Urinary bladder (tissue), 4 donors: ENCODE results near the gene KIF6. TPM values are rescaled to one million over a fixed set of nuclear protein-coding genes. Genes with fewer than 3 reads are reported as not detected.

Source experiments
- DNase-seq: peaks from one replicate; pipeline ENCODE4 v3.0.0-alpha.2; 2015; ENCODE audit errors: extremely low spot score
- H3K27ac ChIP-seq: one replicate; pipeline ENCODE4 v1.5.1; 2013; ENCODE audit warnings: low read depth, mild to moderate bottlenecking, moderate library complexity
- H3K36me3 ChIP-seq: one replicate; pipeline ENCODE4 v1.6.1; 2013; ENCODE audit warnings: mild to moderate bottlenecking, moderate library complexity; ENCODE audit not compliant: insufficient read depth
- H3K4me1 ChIP-seq: one replicate; pipeline ENCODE4 v1.6.1; 2013; ENCODE audit warnings: mild to moderate bottlenecking, moderate library complexity; ENCODE audit not compliant: insufficient read depth
- H3K4me3 ChIP-seq: one replicate; pipeline ENCODE4 v1.5.1; 2013; ENCODE audit warnings: low read depth, low read length
- WGBS: extraction: QIAGEN DNeasy Blood & Tissue Kit; methylation state at CpG from one replicate; pipeline ENCODE4 v1.1.7; 2013; 5-methylcytosine and 5-hydroxymethylcytosine counted together
- polyA plus RNA-seq: library from polyadenylated mRNA; stranded (reverse); fragments of 200-250 nt; gene quantifications from one replicate; pipeline ENCODE4 v1.2.3, GENCODE V29; 2013
- total RNA-seq: library from RNA; depleted of rRNA; stranded (reverse); fragments of >200 nt; gene quantifications from one replicate; pipeline ENCODE4 v1.2.3, GENCODE V29; 2014
- donor health status: healthy with polysubstance abuse.
- donor health status: healthy.

Gene KIF6
- total and polyA plus RNA-seq, 2 donors, result 0.14 to 1.1 TPM

DNA sequence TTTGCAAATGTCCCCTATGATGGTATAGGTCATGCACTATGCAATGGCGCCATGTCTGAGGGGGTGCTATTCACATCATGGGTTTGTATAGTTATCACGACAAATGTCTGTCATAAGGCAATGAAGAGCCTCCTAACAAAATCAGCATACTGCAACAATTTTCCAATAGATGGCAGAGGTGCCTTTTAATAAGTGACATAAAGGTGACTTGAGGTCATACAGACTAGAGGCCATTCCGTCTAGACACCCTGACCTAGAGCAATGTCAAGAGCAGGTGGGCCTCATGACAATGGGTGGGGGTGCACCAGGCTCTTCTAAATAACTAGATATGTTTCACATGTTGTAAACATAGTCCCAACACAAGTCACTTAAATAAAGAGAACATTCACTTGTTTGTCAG is 107.7 kb downstream of the KIF6 start:
- no peak overlapping the region for H3K4me3 ChIP-seq
- H3K36me3 ChIP-seq, result no peaks in the 10 kb centered on the region
- WGBS, result 91% methylated on average over 3 of the region's 3 CpGs

DNA sequence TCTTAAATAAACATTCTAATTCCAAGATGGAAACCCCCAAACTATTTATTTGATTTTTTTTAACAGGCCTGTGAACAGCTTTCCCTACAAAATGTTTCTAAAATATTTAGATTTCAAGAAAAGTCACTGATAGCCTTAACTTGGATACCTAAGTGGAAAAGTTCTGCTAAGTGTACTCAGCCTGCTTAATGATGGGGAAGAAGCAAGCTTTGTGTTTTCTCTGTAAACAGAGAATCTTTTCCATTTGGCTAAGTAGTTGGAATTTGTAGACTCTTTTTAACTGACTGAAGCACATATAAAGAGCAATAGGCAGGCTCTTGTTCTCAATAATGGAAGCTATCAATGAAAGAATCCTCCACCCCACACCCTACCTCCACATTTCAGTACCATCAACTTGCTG is 108.2 kb downstream of the KIF6 start:
- H3K4me3 ChIP-seq, result no peak overlapping the region
- DNase-seq, result no peak
- H3K4me1 ChIP-seq, result no peaks in the 10 kb centered on the region
- no peak overlapping the region for H3K27ac ChIP-seq
- no peaks in the 10 kb centered on the region for H3K36me3 ChIP-seq

More for the DNA sequence above, 107.7 kb downstream of the KIF6 start:
- Histone ChIP-seq H3K4me1 (no peaks in the 10 kb centered on the region), H3K27ac (no peak overlapping the region)
- DNase-seq, result no peak

DNA sequence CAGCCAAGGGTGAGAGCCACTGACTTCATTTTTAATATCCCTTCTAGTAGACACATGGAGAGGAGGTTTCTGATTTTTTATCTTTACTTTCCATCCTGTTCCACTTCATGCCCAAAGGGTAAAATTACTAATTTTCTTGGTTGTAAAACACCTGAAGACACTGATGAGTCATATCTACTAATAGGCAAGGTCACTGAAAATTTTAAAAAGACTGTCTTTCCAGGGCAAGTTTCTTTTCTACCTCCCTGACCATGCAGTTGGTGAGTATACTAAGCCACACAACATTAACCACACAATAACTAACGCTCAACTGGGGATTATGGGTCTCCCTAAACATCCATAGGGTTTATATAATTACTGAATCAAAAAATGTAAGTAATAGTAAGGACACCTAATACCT is 109.6 kb downstream of the KIF6 start:
- H3K4me1 ChIP-seq, result no peaks in the 10 kb centered on the region
- no peak for DNase-seq
- no peaks in the 10 kb centered on the region for H3K36me3 ChIP-seq
- H3K27ac ChIP-seq, result no peak overlapping the region
- WGBS, result 85% methylated on average over 1 of the region's 1 CpG
- H3K4me3 ChIP-seq, result no peak overlapping the region

DNA sequence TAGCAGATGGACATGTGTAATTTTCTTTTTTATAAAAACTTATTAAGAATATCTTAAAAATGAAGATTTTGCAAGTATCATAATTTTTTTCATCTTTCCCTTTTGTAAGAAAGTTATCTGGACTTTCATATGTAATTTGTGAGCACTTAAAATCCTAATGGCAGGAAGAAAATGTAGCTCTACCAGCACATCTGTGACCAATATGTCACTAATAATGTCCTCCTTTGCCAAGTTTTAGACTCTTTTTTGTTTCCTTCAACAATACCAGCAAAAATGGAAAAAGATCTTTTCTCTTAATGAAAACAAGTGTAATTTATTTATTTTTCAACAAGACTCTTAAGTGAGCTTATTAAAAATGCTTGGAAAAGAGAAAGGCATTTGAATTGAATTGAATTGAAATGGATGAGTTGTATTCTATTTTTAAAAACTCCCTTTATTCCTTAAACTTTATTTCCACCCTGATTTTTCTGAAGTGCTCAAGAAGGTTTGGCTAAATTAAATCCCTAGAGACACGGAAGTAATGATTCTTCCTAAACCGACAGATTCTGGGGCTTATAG is 110.7 kb downstream of the KIF6 start:
- Histone ChIP-seq H3K36me3 (no peaks in the 10 kb centered on the region), H3K4me3 (no peak overlapping the region), H3K4me1 (no peaks in the 10 kb centered on the region), H3K27ac (no peak overlapping the region)
- no peak for DNase-seq
- 92% methylated on average over 2 of the region's 2 CpGs for WGBS

DNA sequence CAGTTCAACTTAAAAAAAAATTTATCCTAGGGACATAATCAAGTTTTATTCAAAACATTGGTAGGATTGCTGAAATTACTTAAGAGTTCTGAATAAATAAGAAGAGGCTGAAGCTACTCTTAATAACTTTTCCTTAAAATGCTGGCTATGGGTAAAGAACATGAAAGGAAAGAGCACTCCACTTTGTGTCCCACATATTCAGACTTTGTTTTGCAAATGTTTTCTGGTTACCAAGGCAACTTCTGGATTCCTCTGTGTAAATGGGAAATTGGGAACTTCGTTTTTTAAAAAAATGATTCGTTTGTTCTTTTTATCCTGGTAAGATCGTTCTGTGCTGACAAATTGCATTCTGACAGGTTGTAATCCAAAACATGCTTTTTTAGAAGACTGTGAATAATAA is 115.0 kb downstream of the KIF6 start:
- Histone ChIP-seq H3K36me3 (no peaks in the 10 kb centered on the region), H3K27ac (no peak overlapping the region), H3K4me3 (no peak overlapping the region), H3K4me1 (no peaks in the 10 kb centered on the region)
- WGBS, result 12% methylated on average over 3 of the region's 3 CpGs
- DNase-seq, result peak; percentile 78

DNA sequence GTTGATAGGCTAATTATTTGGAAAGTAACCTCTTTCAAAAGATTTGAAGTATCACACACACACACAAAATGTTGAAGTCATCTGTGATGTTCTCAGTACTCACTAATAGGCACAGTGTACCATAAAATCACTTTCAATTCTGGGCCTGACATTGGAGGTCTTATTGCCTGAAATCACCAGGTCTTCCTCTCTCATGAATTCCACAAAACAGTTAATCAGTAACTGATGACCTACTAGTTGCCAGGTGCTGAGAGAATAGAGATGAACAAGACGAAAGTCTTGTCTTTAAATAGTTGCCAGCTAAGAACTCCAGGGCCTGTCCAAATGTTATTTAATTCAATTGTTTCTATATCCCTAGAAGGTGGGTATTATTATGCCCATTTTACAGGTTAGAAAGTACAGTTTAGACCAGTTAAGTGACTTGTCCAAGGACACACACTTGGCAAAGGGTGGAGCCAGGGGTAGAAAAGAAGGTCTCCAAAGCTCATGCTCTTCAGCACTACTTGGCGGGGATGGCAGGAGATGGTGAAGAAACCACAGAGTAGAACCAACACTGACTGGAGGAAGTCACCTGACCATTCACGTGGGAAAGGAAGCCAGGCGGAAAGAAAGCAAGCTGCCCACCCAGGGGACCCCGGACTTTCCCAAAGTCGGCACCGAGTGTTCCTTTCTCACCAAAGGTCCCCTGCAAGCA is 116.4 kb downstream of the KIF6 start:
- Histone ChIP-seq H3K4me1 (no peaks in the 10 kb centered on the region), H3K36me3 (no peaks in the 10 kb centered on the region), H3K27ac (no peak overlapping the region), H3K4me3 (no peak overlapping the region)
- 91% methylated on average over 7 of the region's 7 CpGs for WGBS
- DNase-seq, result no peak

DNA sequence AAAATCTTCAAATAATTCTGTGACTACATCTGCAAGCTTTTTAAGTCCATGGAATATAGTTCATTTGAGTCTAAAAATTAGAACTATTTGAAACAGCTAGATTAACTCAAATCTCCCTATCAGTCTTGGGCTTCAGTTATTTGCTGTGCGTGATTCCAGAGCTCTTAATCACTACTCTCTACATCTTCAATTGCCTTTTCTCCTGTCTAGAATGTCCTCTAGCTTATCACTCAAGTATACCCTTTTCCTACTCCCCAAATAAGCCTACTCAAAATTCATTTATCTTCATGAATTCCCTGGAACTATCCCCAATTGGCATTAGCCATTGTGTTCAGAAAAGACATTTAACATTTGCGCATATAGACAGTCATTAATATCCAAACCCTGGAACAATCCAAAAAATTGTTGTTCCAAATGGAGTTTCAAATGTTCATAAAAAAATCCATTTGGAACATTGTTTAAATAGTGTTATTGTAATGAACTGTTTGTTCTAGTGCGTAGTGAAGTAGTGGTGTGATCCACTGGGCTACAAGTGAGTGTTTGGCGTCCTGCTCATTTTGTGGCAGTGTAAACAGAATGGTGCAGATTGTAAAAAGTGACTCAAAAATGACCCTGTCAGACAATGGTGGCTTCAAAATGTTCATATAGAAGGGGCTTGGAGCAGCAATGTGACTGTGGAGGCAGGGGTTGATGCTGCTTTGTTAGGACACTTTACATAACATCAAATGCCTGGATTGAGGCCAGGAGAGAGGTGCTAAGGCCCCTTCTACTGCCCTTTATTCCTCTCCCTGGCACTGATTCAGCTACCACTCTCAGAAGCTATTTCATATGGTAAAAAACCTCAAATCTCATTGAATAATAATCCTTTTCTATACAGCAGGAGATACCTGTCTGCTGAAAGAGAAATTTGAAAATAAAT is 122.3 kb downstream of the KIF6 start:
- H3K4me1 ChIP-seq, result no peaks in the 10 kb centered on the region
- WGBS, result 80% methylated on average over 4 of the region's 4 CpGs
- no peak overlapping the region for H3K27ac ChIP-seq

DNA sequence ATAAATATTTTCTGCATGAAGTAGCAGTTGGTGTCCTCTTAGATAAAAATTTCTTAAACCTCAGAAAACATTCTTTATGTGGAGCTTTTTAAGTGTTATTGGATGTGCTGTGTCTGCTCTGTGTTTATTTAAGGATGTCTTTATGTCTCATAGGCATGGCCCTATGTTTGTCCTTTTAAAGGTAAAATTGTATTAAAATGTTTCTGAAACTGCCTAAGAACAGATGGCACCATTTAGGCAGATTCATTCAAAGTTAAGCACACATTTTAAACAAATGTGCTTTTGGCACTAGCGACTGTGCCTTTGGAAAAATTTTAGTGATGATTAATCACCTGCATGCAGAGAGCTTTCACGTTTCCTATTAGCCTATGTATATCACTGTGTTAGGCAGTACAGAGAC is 125.2 kb downstream of the KIF6 start:
- H3K27ac ChIP-seq, result no peak overlapping the region
- WGBS, result 28% methylated on average over 2 of the region's 2 CpGs

More for the DNA sequence above, 122.3 kb downstream of the KIF6 start:
- Histone ChIP-seq H3K4me3 (no peak overlapping the region), H3K36me3 (no peaks in the 10 kb centered on the region)
- no peak for DNase-seq

DNA sequence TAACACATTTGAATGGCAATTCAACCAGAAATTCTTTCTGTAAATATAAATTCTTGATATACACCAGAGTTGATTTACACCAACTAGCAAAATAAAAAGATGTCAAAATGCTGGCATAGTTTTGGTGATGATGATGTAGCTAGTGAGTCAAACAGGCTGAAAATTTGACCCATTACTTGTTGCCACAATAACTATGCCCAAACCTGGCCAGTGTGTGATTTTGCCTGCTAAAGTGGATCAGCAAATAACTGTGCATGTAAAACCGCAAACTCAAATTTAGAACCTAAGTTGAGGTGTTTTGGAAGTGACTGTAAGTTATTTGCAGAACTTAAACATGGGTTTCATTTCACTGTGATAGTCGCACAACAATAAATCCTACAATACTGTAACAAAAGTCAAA is 125.9 kb downstream of the KIF6 start:
- Histone ChIP-seq H3K4me3 (no peak overlapping the region), H3K36me3 (no peaks in the 10 kb centered on the region), H3K4me1 (no peaks in the 10 kb centered on the region), H3K27ac (no peak overlapping the region)
- DNase-seq, result no peak
- 79% methylated on average over 2 of the region's 2 CpGs for WGBS

More for the DNA sequence above, 125.2 kb downstream of the KIF6 start:
- Histone ChIP-seq H3K4me3 (no peak overlapping the region), H3K4me1 (no peaks in the 10 kb centered on the region), H3K36me3 (no peaks in the 10 kb centered on the region)
- no peak for DNase-seq

DNA sequence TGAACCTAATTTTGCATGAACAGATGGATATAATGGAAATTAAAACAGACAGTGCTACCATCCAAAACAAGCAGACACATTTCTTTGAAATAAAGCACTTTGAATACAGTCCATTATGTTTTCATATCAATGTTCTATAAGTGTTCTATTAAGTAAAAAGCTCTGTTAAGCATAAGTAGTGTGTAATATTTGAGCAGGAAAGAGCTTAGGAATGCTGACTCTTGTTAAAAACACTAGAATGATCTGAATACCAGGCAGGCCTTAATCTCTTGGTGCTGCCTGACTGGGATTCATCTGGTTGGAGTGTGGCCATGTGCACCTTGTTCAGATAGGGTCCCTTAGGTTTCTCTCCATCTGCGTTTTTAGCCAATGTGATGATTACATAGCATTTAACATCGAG is 130.9 kb downstream of the KIF6 start:
- no peak overlapping the region for H3K4me3 ChIP-seq
- H3K27ac ChIP-seq, result no peak overlapping the region
- H3K36me3 ChIP-seq, result no peaks in the 10 kb centered on the region
- no peaks in the 10 kb centered on the region for H3K4me1 ChIP-seq
- DNase-seq, result no peak
- 74% methylated on average over 2 of the region's 2 CpGs for WGBS

DNA sequence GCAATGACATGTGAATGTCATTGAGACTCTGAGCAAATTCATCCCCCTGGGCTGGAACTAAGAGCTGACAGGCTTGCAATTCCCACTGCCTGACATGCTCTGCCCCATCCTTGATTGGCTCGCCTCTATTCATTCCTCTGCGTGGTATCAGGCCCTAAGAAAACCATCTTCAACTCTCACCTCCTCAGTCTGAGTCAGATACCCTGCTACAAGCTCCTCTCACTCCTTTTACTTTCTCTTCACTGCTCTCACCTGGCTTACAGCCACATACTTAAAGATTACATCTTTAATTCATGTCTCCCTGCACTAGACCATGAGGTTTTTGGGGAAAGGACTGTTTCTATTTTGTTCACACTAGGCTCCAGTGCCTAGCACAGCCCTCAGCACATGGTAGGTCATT is 131.6 kb downstream of the KIF6 start:
- H3K4me3 ChIP-seq, result no peak overlapping the region
- no peaks in the 10 kb centered on the region for H3K4me1 ChIP-seq
- WGBS, result 87% methylated on average over 2 of the region's 2 CpGs
- no peak overlapping the region for H3K27ac ChIP-seq
- no peak for DNase-seq
- no peaks in the 10 kb centered on the region for H3K36me3 ChIP-seq

DNA sequence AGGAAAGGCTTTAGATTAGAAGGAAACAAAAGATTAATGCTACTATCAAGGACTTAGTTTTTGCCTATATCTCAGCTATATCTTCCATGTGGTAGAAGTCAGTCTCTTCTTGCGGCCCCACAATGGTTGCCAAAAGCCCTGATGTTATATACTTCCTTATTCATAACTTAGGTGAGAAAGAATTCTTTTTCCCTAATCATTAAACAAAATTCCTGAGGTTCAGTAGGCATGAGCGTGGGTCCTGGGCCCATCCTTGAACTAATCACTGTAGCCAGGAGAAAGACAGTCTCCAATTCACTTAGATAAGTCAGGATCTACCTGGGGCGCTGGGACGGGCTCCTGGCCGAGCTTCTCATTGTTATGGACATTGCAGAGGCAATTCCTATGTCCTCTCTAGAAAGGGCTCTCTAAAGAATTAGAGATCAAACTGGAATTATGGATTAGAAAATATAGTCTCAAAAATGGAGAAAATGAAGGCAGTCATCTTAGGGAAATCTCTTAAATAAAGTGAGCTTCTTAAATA is 134.3 kb downstream of the KIF6 start:
- WGBS, result 93% methylated on average over 5 of the region's 5 CpGs

DNA sequence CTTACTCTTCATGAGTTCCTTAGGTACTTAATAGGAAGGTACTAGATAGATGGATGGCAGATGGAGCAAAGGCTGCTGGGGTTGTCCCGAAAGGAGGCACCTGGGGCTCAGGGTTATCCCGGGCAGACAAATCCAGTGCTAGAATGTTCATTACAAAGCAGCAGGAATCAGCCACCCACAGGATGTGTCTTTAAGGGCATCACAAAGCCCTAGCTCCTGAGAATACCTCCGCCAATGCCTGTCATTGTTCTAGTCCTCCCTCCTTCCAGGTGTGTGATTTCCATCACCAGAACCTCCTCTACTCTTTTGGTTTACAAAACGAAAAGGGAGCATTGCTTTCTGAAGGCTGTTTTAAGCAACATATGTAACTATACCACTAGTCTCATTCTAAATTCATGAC is 138.1 kb downstream of the KIF6 start:
- Histone ChIP-seq H3K4me3 (no peak overlapping the region), H3K27ac (no peak overlapping the region), H3K4me1 (no peaks in the 10 kb centered on the region), H3K36me3 (no peaks in the 10 kb centered on the region)
- 89% methylated on average over 4 of the region's 4 CpGs for WGBS
- DNase-seq, result no peak

More for the DNA sequence above, 134.3 kb downstream of the KIF6 start:
- DNase-seq, result no peak
- no peak overlapping the region for H3K4me3 ChIP-seq
- no peaks in the 10 kb centered on the region for H3K4me1 ChIP-seq
- no peak overlapping the region for H3K27ac ChIP-seq
- no peaks in the 10 kb centered on the region for H3K36me3 ChIP-seq

DNA sequence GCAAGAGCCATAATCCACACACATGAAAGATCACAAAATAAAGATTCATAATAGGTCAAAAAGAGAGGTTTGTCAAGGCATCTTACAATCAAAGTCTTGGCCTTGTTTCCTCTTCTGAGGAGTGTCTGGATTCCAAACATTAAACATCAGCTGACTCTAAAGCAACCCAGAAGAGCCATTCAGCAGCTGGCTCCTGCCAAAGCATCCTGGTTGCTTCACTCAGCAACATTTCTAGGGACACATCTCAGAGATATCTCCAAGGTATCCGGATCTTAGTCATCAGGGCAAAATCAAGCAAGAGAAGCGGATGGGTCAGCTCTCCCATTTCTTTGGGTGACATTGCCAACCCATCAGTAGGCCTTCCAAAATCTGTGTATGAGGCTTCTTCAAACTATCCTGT is 139.6 kb downstream of the KIF6 start:
- Histone ChIP-seq H3K4me3 (no peak overlapping the region), H3K36me3 (no peaks in the 10 kb centered on the region), H3K4me1 (no peaks in the 10 kb centered on the region), H3K27ac (no peak overlapping the region)
- no peak for DNase-seq
- WGBS, result 84% methylated on average over 2 of the region's 2 CpGs
